OCI-LY1 (cell line): ENCODE results near the gene FARS2.

Experiments
- CTCF ChIP-seq: fragments of 200-600 bp; sonication (generic), shearing (Covaris generic); IDR thresholded peaks from 2 replicates; pipeline ENCODE4 v1.5.1; 2017; ENCODE audit warnings: mild to moderate bottlenecking, antibody characterized with exemption, low read length, moderate library complexity, mixed read lengths
- EZH2 ChIP-seq: fragments of 200-600 bp; sonication (generic), shearing (Covaris generic); IDR thresholded peaks from 2 replicates; pipeline ENCODE4 v1.8.0; 2017; ENCODE audit warnings: borderline replicate concordance, mixed run types, mild to moderate bottlenecking, antibody characterized with exemption, low read length, moderate library complexity, mixed read lengths

DNA sequence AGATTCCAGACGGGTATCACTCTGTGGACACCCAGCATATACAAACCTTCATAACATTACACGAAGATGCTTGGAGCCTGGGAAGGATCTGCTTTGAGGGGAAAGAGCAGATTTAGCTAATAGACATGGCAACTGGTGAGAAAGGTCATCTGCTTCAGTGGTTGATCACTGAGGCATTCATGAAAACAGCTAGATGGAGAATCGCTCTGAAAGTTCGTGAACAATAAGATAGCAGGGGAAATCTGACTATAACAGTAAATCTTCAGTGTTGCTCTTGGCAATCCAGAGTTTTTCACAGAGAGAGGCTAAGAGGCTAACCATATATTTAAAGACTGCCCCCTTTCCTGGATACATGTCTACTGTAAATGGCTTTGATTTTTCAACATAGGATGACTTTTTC lies 245.3 kb downstream of the FARS2 start:
- TF ChIP-seq EZH2 = no peak
- TF ChIP-seq CTCF = no peak
